Globus pallidus (tissue), 1 donor: Measurements from ENCODE around the gene CDH4.
"Not testable (repeated sequence)": the region's sequence is repeated elsewhere in the genome, so short reads cannot be mapped to it uniquely, and the experiment has no call there.

Experiments used
- DNase-seq: peaks from one replicate; pipeline ENCODE4 v3.0.0-alpha.2; 2015; ENCODE audit warnings: low spot score

Gene CDH4

GRCh38 chr20:61439251-61439650 lies 187.2 kb downstream of the CDH4 start:
- no peak for DNase-seq

DNA sequence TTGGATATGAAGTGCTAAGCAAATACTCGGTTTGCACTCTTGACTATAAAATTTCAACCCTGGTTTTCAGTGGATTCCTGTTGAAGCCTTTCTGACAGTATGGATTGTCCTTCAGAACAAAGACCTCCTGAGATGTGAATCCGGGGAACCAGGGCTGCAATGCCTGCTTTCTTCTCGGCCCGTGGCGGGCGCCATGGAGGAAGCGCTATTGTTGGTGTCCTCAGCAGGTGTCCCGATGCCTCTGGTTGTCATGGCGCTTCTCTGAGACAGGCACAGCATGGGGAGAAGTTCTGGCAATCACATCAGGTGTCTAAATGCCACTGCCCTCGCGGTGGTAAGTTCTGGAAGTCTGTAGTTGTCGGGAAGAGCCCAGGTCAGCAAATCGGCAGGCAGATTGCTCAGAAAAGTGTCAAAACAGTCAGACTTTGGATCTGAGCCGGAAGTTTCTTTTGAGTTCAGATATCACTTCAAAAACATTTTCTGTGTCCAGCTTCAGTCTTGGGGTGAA lies 188.5 kb downstream of the CDH4 start:
- no peak for DNase-seq

DNA sequence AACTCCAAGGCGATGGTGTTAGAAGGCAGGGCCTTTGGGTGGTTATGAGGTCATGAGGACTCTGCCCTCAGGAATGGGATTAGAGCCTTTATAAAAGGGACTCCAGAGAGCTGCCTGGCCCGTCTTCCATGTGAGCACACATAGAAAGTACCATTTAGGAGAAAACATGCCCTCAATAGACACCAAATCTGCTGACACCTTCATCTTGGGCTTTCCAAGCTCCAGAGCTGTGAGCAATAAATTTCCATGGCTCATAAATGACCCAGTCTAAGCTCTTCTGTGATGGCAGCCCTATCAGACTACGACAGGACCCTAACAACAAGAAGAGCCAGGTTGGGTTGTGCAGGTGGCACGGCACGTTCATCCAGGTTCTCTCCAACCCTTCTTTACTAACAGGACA lies 189.5 kb downstream of the CDH4 start:
- no peak for DNase-seq

GRCh38 chr20:61442075-61442670 lies 190.1 kb downstream of the CDH4 start:
- no peak for DNase-seq

DNA sequence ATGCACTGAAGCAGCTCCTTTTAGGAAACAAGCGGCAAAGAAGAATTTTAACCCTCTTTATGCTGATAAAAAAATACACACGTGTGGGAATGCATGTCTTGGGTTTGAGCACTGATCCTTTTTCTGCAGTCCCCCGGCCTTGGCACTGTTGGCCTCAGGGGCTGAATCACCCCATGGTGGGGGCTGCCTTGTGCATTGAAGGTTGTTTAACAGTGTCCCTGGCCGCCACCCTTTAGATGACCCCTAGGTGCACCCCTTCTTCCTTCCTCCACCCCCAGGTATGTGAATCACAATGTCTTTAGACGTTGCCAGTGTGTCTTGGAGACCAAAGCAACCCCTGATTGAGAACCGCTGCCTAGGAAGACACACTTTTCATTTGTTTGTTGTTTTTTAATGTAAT lies 190.7 kb downstream of the CDH4 start:
- no peak for DNase-seq

DNA sequence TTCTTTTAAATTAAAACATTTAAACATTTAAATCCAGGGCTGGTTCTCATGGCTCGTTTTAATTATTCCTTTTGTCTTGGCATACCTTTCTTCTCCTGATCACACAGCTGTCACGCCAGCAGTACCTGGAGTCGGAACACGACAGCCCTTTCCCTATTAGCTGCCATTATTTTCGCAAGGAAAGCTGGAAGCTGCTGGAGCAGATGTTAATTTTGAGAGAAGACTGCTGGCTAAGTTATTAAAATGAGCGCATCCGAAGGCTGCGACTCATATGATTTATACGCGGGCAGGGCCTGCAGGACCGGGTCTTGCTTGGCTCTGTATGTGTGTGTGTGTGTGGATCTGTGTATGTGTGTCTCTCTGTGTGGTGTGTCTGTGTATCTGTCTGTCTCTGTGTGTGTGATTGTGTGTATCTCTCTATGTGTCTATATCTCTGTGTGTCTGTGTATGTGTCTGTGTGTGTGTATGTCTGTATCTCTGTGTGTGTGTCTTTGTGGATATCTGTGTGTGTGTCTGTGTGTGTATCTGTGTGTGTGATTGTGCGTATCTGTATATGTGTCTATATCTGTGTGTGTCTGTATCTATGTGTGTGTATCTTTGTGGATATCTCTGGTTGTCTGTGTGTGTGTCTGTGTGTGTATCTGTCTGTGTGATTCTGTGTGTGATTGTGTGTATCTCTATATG lies 191.5 kb downstream of the CDH4 start:
- no peak for DNase-seq

DNA sequence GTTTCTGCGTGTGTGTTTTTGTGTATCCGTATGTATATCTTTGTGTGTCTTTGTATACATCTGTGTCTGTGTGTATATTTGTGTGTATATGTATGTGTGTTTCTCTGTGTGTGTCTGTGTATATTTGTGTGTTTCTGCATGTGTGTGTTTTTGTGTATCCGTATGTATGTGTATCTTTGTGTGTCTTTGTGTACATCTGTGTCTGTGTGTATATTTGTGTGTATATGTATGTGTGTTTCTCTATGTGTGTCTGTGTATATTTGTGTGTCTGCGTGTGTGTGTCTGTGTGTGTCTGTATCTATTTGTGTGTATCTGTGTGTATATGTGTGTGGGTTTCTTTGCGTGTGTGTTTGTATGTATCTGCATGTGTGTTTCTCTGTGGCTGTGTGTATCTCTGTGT lies 192.6 kb downstream of the CDH4 start:
- no peak for DNase-seq

GRCh38 chr20:61445138-61445537 lies 193.1 kb downstream of the CDH4 start:
- DNase-seq: no peak

GRCh38 chr20:61445741-61446140 lies 193.7 kb downstream of the CDH4 start:
- DNase-seq: no peak

DNA sequence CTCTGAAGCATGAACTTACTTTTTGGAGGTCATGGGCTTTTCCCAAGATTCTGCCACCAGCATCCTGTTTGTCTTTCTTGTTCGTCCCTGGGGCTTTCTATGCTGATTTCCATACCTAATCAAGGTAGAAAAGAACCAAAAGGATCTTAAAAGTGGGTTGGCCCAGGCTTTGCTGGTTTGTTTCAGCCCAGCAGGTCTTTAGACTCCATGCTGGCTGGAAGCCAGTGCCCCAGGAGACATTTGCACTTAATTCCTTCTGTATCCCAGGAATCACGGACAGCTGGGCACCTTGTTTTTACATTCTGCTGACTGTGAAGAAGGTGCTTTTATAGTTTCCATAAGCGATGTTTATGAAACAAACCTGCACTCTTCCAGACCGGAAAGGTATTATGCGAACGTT lies 195.9 kb downstream of the CDH4 start:
- no peak for DNase-seq

DNA sequence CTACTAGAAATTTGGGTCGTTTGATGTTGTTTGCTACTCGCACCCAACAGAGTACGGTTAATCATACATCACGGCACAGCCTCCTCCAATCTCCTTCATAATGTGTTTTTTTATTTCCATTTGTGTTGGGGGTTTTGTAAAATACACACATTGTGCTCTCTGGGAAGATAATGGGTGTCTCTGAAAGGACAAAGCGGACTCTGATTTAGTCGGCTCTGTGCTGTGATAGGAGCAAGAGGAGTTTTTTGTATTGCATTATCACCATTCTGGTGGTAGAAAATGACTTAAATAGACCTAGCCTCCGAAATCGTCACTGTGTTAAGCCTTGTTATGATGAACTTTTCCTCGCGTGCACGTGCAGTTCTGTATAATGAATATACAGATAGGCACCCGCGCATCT lies 196.3 kb downstream of the CDH4 start:
- peak; percentile 28 for DNase-seq

DNA sequence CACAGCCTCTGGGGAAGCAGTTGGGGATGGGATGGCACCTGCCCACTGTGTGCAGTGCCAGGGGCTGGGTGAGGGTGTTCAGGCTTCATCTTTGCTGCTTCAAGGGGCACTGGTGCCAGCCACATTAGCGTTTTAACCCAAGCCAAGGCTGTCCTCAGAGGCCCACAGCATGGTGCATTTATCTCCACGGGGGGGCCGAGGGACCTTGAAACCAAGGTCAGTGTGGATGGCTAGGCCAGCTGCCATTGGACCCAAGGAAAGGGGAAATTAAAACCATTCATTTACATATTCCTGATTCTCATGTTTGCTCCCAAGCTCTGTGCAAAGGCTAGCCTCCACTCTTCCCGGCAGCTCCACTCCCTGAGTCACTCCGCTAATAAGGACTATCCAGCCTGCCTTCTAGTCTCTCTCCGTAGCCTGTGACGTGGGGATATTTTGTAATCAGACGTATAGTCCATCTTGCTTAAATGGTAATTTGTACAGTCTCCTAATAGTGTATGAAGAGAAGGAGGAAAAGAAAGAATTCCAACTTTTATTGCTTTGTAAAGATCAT lies 197.1 kb downstream of the CDH4 start:
- DNase-seq: peak; percentile 12

- DNase-seq: no peak
These were observed 197.9 kb downstream of the CDH4 start for GRCh38 chr20:61449916-61450315.

DNA sequence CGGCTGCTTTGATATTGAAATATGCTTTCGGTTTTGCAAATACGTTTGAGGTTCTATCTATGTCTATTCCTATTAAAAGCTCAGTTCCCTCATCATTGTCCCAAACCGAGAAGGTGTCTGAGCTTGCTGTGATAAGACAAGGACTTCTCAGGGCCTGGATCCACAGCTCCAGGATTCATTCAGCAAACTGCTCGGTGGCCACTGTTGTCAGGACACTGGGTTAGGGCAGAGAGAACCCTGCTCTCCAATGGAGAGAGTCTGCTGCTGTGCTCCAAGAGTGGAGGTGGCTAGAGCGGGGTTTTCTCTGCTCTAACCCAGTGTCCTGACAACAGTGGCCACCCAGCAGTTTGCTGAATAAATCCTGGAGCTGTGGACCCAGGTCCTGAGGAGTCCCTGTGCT lies 198.5 kb downstream of the CDH4 start:
- no peak for DNase-seq

GRCh38 chr20:61451009-61451408 lies 198.9 kb downstream of the CDH4 start:
- no peak for DNase-seq

DNA sequence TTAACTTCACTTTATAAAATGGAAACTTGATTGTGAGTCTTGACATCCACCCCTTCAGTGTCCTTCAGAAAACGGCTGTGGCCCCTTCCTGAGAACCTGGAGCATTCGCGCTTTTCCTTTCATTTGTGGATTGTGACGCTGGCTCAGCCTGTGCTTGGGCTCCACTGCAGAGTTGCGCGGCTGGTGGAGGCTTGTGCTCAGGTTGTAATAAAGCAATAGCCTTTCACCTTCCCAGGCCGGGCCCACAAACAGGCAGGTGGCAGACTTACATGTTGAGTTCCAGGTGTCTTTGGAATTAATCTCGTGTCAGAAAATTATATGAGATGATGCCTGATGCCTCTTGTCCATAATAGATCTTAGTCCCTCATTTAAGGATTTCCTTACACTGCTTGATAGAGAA lies 199.9 kb downstream of the CDH4 start:
- DNase-seq: no peak

DNA sequence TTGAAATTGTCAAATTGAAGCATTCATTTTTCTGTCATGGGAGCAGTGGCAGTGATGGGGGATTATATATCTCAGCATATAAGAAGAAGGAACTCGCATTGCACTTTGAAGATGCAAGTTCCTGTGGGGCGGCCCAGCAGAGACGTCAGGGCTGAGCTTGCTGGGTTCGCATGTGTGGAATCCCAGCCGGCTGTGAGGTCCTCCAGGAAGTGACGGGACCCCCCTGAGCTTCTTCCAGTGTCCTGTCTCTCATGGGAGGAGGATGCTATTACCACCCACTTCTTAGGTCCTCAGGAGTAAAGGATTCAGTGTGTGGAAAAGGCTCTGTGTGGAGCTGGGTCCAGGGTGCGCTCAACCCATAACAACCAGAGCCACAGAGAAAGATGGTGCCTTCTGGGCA lies 201.2 kb downstream of the CDH4 start:
- DNase-seq: no peak

- DNase-seq: not testable (repeated sequence)
These were observed 201.6 kb downstream of the CDH4 start for GRCh38 chr20:61453623-61454022.

DNA sequence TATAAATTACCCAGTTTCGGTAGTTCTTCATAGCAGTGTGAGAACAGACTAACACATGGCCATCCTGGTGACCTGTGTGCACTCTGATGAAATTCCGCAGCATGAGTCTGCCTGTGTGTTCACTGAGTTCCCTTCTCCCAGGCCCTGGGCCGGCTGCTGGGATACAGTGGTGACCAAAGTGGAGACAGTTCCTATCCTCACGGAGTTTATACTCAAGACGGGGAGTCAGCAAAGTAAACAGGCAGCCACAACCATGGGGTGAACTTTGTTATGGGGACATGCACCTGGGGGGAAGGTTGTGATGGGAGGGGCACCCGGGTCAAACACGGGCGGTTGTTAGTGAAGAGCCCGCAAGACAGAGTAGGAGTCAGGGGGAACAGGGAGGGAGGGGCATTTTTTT lies 202.0 kb downstream of the CDH4 start:
- no peak for DNase-seq

GRCh38 chr20:61455508-61456215 lies 203.6 kb downstream of the CDH4 start:
- no peak for DNase-seq

- DNase-seq: no peak
These were observed 205.7 kb downstream of the CDH4 start for GRCh38 chr20:61457725-61458124.

- DNase-seq: no peak
These were observed 206.2 kb downstream of the CDH4 start for GRCh38 chr20:61458146-61458746.

DNA sequence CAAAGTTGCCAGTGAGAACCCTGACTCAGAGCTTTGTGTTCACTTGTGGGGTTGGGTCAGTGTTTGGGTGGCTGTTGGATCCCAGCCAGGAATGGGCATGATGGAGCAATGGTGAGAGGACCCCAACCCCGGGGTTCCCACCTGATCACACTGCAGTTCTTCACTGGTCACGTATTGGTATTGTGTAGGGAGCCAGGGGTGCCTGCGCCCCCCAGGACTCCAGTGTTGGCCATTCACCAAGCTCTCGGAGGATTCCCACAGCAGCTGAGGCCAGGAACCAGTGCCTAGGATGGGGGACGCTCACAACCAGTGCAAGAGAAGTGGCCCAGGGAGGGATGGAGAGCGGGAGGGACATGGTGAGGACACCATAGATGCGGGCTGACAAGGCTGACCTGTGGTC lies 207.2 kb downstream of the CDH4 start:
- no peak for DNase-seq
